B cell (primary cell): Measurements from ENCODE around the gene LDLRAD2. TPM values are rescaled to one million over a fixed set of nuclear protein-coding genes. Genes with fewer than 3 reads are reported as not detected.

Experiments
- ATAC-seq: fragments of 200-7000 bp; cut with Tn5 transposase; one replicate; pipeline ENCODE4 v1.10.0; 2021; ENCODE audit warnings: low read depth, mild to moderate bottlenecking, moderate number of reproducible peaks, moderate library complexity
- CTCF ChIA-PET: fragments of 350-600 bp; sonication (Branson Sonifier 250); formaldehyde crosslinking; loops from one replicate; lab custom pipeline; 2021; ENCODE audit warnings: antibody characterized with exemption, inconsistent platforms; lab: Charles Lee
- POLR2A ChIA-PET: fragments of 350-600 bp; sonication (Branson Sonifier 250); formaldehyde crosslinking; loops from one replicate; lab custom pipeline; 2021; ENCODE audit warnings: antibody characterized with exemption; lab: Charles Lee
- DNase-seq: peaks from one replicate; pipeline ENCODE4 v3.0.0; 2013
- H2AFZ ChIP-seq: 2 replicates; pipeline ENCODE4 v1.6.1; 2012; ENCODE audit warnings: mild to moderate bottlenecking, low read depth, low read length; ENCODE audit not compliant: insufficient read depth, poor library complexity, severe bottlenecking
- H3K27ac ChIP-seq, 2 donors: 1 replicate in 1 of 2; 2 replicates in 1 of 2; pipeline ENCODE4 v1.5.1; 2012 to 2013; ENCODE audit warnings: low read length in 2 of 2, mild to moderate bottlenecking in 2 of 2, moderate library complexity in 1 of 2
- H3K27me3 ChIP-seq, 4 experiments: fragments of 200-600 bp in 1 of 4; sonication (generic) in 1 of 4; replicated peaks in 1 of 4; 1 replicate in 2 of 4; 2 replicates in 2 of 4; pipeline versions ENCODE4 v1.6.1 to v1.7.0; 2013 to 2016; ENCODE audit warnings: low read length in 3 of 4, mild to moderate bottlenecking in 2 of 4, mixed read lengths in 1 of 4, moderate library complexity in 1 of 4; ENCODE audit not compliant: insufficient read depth in 4 of 4, control insufficient read depth in 3 of 4; ENCODE audit errors: control extremely low read depth in 1 of 4
- H3K36me3 ChIP-seq, 2 experiments: replicated peaks in 1 of 2; 1 replicate in 1 of 2; 2 replicates in 1 of 2; pipeline versions ENCODE4 v1.6.1 to v1.7.1; 2013; ENCODE audit warnings: low read length in 1 of 2; ENCODE audit not compliant: insufficient read depth in 2 of 2, control insufficient read depth in 1 of 2; ENCODE audit errors: control extremely low read depth in 1 of 2, extremely low read depth in 1 of 2
- H3K4me1 ChIP-seq, 2 donors: fragments of 200-600 bp in 1 of 2; sonication (generic) in 1 of 2; 1 replicate in 1 of 2; 2 replicates in 1 of 2; pipeline versions ENCODE4 v1.5.1 to v1.6.1; 2013 to 2017; ENCODE audit warnings: low read length in 2 of 2; ENCODE audit not compliant: control insufficient read depth in 2 of 2, insufficient read depth in 2 of 2
- H3K4me2 ChIP-seq: replicated peaks from 2 replicates; pipeline ENCODE3; 2012; ENCODE audit warnings: mild to moderate bottlenecking, low read depth, low read length; ENCODE audit not compliant: poor library complexity, severe bottlenecking
- H3K4me3 ChIP-seq, 5 experiments: fragments of 200-600 bp in 1 of 5; sonication (generic) in 1 of 5; 1 replicate in 3 of 5; 2 replicates in 2 of 5; pipeline versions ENCODE4 v1.5.1 to v1.7.0; 2011 to 2016; ENCODE audit warnings: low read length in 4 of 5, mild to moderate bottlenecking in 4 of 5, low read depth in 2 of 5, control low read depth in 1 of 5, moderate library complexity in 1 of 5; ENCODE audit not compliant: insufficient read depth in 1 of 5; ENCODE audit errors: control extremely low read depth in 1 of 5, extremely low read depth in 1 of 5
- H3K79me2 ChIP-seq: fragments of 200-600 bp; sonication (generic); one replicate; pipeline ENCODE4 v1.6.0; 2016; ENCODE audit warnings: low read length; ENCODE audit not compliant: control insufficient read depth, insufficient read depth
- H3K9ac ChIP-seq: fragments of 200-600 bp; sonication (generic); 2 replicates; pipeline ENCODE4 v1.6.1; 2017; ENCODE audit warnings: mild to moderate bottlenecking, low read length, moderate library complexity
- H3K9me3 ChIP-seq, 3 donors: one replicate each; pipeline versions ENCODE4 v1.6.1 to v1.7.1; 2013; ENCODE audit warnings: low read length in 2 of 3; ENCODE audit not compliant: control insufficient read depth in 2 of 3, insufficient read depth in 1 of 3; ENCODE audit errors: control extremely low read depth in 1 of 3
- H4K20me1 ChIP-seq: 2 replicates; pipeline ENCODE4 v1.6.0; 2012; ENCODE audit warnings: mild to moderate bottlenecking, low read length; ENCODE audit not compliant: insufficient read depth, control insufficient read depth, poor library complexity, severe bottlenecking
- H3K27ac Mint-ChIP-seq: one replicate; pipeline ENCODE4 v1.8.0; 2021; ENCODE audit warnings: mixed read lengths
- H3K27me3 Mint-ChIP-seq: one replicate; pipeline ENCODE4 v1.8.0; 2021; ENCODE audit warnings: mixed read lengths
- H3K4me1 Mint-ChIP-seq: one replicate; pipeline ENCODE4 v1.8.0; 2021; ENCODE audit warnings: mixed read lengths
- H3K4me3 Mint-ChIP-seq: one replicate; pipeline ENCODE4 v1.8.0; 2021; ENCODE audit warnings: mixed read lengths
- H3K9me3 Mint-ChIP-seq: one replicate; pipeline ENCODE4 v1.8.0; 2022; ENCODE audit warnings: mixed read lengths; ENCODE audit not compliant: insufficient read depth
- EZH2 ChIP-seq: IDR thresholded peaks from 2 replicates; pipeline ENCODE4 v1.6.1; 2012; ENCODE audit warnings: borderline replicate concordance, low read depth, mild to moderate bottlenecking, moderate library complexity, low read length; ENCODE audit not compliant: insufficient read depth, poor library complexity, severe bottlenecking
- WGBS: methylation state at CpG from one replicate; pipeline ENCODE4 v1.1.5; 2013; ENCODE audit warnings: missing lambda C conversion rate; ENCODE audit not compliant: insufficient coverage; 5-methylcytosine and 5-hydroxymethylcytosine counted together
- intact Hi-C: fragments of 100-400 bp; cut with micrococcal nuclease; formaldehyde crosslinking; loops from one replicate; pipeline ENCODE4 v1.10.0; 2022
- polyA plus RNA-seq: library from polyadenylated mRNA; depleted of rRNA; stranded (reverse); fragments of >200 nt; gene quantifications from 2 replicates; pipeline ENCODE4 v1.2.3, GENCODE V29; 2012
- total RNA-seq, 2 donors: library from RNA; stranded (reverse); fragments of 120-200 nt in 1 of 2; gene quantifications; 1 replicate in 1 of 2; 2 replicates in 1 of 2; pipeline versions ENCODE4 v1.2.3 to v1.2.4, GENCODE V29; 2013 to 2022
- TF ChIP-seq, protein P1 (sequence below): fragments of 200-600 bp; IDR thresholded peaks from one replicate; pipeline ENCODE4 v1.8.0; 2022; ENCODE audit warnings: antibody characterized with exemption, mild to moderate bottlenecking

LDLRAD2 gene
- total and polyA plus RNA-seq, 2 donors (not counting 1 experiment from before 2014, with no cell fraction given), result 0.47 to 3.0 TPM

DNA sequence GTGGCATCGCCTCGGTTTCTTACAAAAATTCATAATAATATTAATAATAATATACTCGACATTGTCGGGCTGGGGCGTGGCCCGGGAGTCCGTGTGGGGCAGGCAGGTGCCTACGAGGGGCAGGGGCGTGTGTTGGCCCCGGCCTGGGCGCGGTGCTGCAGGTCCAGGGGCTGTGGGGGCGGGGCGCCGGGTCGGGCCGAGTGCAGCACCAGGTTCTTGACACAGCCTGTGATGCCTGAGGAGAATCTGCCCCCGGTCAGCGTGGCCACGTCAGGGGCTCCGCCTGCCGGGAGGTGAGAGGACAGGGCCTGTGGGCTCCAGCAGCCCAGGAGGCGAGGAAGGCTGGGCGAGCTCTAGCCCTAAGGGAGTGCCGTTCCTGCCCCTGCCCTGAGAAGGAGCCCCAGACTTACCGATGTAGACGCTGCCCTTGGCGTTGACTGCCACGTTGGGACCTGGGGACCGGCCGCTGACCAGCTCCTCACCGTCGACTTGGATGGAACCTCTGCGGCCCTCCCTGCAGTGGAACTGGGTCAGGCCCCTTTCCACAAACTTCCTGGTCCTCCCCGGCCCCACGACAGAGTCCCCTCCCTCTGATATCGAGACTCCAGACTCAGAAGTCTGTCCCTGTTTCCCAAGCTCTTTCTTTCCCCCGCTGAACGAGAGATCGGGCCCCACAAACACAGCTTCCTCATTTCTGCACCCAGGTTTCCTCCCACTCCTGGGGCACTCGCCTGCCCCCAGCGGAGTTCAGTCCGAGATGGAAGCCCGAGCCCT is 11.3 kb downstream of the LDLRAD2 start:
- Histone ChIP-seq H3K4me3 (no peak overlapping the region), H3K27me3 (no peaks in the 10 kb centered on the region), H3K9me3 (peaks cover 0 to 5% (median 0%) of the 10 kb centered on the region in 3 donors), H3K79me2 (no peaks in the 10 kb centered on the region), H3K4me1 (no peaks in the 10 kb centered on the region), H3K9ac (no peak overlapping the region), H4K20me1 (no peaks in the 10 kb centered on the region), H3K27ac (no peak overlapping the region), H3K36me3 (no peaks in the 10 kb centered on the region), H3K4me2 (no peak overlapping the region), H2AFZ (peak overlapping the region; percentile 10)
- POLR2A ChIA-PET, result no interaction called here
- no peak for ATAC-seq
- Mint-ChIP-seq H3K27me3 (no peaks in the 10 kb centered on the region), H3K4me3 (no peak overlapping the region), H3K9me3 (no peaks in the 10 kb centered on the region), H3K4me1 (peaks cover 6% of the 10 kb centered on the region), H3K27ac (no peak overlapping the region)
- intact Hi-C loops, result no loop called here
- TF ChIP-seq, protein P1, sequence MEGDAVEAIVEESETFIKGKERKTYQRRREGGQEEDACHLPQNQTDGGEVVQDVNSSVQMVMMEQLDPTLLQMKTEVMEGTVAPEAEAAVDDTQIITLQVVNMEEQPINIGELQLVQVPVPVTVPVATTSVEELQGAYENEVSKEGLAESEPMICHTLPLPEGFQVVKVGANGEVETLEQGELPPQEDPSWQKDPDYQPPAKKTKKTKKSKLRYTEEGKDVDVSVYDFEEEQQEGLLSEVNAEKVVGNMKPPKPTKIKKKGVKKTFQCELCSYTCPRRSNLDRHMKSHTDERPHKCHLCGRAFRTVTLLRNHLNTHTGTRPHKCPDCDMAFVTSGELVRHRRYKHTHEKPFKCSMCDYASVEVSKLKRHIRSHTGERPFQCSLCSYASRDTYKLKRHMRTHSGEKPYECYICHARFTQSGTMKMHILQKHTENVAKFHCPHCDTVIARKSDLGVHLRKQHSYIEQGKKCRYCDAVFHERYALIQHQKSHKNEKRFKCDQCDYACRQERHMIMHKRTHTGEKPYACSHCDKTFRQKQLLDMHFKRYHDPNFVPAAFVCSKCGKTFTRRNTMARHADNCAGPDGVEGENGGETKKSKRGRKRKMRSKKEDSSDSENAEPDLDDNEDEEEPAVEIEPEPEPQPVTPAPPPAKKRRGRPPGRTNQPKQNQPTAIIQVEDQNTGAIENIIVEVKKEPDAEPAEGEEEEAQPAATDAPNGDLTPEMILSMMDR, result no peak
- TF ChIP-seq EZH2, result no peak
- CTCF ChIA-PET, result no interaction called here
- no peak for DNase-seq
- WGBS, result 63% methylated on average over 41 of the region's 44 CpGs

DNA sequence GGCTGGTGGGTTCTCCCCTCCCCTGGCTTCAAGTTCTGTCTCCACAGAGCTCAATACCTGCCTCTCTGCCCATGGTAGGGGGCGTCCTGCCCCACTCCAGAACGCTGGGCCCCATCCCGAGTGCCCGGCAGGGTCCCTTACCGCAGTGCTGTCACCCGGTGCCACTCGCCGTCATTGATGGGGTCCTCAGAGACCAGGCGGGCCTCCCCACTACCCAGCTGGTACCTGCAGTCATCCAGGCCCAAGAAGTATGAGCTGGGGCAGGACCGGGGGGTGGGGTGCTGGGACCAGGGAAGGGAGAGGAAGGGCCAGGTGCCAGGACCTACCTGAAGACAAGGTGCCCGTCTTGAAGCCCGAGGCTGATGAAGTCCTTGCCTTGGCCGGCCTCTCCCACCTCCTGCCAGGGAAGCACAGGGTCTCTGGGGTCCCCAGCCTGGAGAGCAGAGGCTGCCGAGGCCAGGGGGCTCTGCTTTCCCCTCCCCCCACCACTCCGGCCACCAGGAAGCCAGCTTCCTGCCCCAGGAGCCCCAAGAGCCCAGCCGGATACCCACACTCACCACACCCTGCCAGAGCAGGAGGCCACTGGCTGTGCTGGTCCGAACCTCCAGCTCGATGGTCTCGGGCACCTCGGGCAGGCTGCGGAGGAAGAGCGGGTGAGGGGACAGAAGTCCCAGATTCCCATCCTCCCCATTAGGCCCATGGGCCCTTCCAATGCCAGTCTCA is 12.1 kb downstream of the LDLRAD2 start:
- intact Hi-C loops, result no loop called here
- ATAC-seq, result no peak
- Histone ChIP-seq H4K20me1 (no peaks in the 10 kb centered on the region), H3K36me3 (no peaks in the 10 kb centered on the region), H3K27ac (no peak overlapping the region), H3K79me2 (no peaks in the 10 kb centered on the region), H3K4me2 (no peak overlapping the region), H3K9me3 (peaks cover 0 to 2% (median 0%) of the 10 kb centered on the region in 3 donors), H2AFZ (peak overlapping the region; percentile 10), H3K9ac (no peak overlapping the region), H3K4me1 (no peaks in the 10 kb centered on the region), H3K27me3 (no peaks in the 10 kb centered on the region), H3K4me3 (no peak overlapping the region)
- DNase-seq, result no peak
- Mint-ChIP-seq H3K27me3 (no peaks in the 10 kb centered on the region), H3K4me1 (peaks cover 3% of the 10 kb centered on the region), H3K9me3 (no peaks in the 10 kb centered on the region), H3K4me3 (no peak overlapping the region), H3K27ac (no peak overlapping the region)
- 90% methylated on average over 15 of the region's 22 CpGs for WGBS
- CTCF ChIA-PET, result no interaction called here
- TF ChIP-seq EZH2, result no peak
- TF ChIP-seq, protein P1, result no peak
- POLR2A ChIA-PET, result interaction anchor here (0.6 kb wide), 1 partner anchor 672 kb away, joined by 7 read pairs; no protein-coding TSS in a partner anchor
